Measurements from ENCODE around the gene FSTL4.

Gene FSTL4

GRCh38 chr5:133596049-133596448 lies 16.3 kb downstream of the FSTL4 start:
- H3K4me1 Mint-ChIP-seq (ENCODE audit: low read depth): no peaks in the 10 kb centered on the region

DNA sequence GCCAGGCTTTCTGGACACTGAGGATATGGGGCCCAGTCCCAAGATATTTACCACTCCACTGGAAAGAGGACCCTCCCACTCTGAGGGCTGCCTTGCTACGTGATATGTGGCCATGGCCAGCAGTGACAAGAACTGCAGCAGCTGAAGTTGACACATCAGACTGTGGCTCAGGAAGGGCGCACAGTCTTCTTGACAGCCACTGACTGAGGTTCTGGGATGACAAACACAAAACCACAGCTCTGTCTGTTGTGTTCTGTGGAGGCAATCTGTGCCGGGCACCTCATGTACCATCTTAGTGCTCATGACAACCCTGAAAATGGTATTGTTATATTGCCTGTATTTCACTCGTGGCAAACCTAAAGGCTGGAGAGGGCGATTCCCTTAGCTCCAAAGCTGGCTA lies 16.9 kb downstream of the FSTL4 start:
- no peaks in the 10 kb centered on the region for H3K9me3 Mint-ChIP-seq
- no peaks in the 10 kb centered on the region for H3K4me1 Mint-ChIP-seq (ENCODE audit: low read depth)
- H3K4me3 Mint-ChIP-seq: no peak overlapping the region
- H3K27ac Mint-ChIP-seq: no peak overlapping the region
- H3K27me3 Mint-ChIP-seq: peaks cover 9% of the 10 kb centered on the region
- DNase-seq: no peak
- no peaks in the 10 kb centered on the region for H3K36me3 Mint-ChIP-seq (ENCODE audit: low read depth)

More at GRCh38 chr5:133596049-133596448, 16.3 kb downstream of the FSTL4 start:
- Mint-ChIP-seq H3K4me3 (no peak overlapping the region), H3K27me3 (peaks cover 12% of the 10 kb centered on the region), H3K9me3 (no peaks in the 10 kb centered on the region), H3K27ac (no peak overlapping the region), H3K36me3 (ENCODE audit: low read depth) (no peaks in the 10 kb centered on the region)
- no peak for DNase-seq

GRCh38 chr5:133589286-133589685 lies 23.1 kb downstream of the FSTL4 start:
- H3K4me1 Mint-ChIP-seq (ENCODE audit: low read depth): no peaks in the 10 kb centered on the region
- H3K27ac Mint-ChIP-seq: no peak overlapping the region
- H3K36me3 Mint-ChIP-seq (ENCODE audit: low read depth): no peaks in the 10 kb centered on the region
- no peaks in the 10 kb centered on the region for H3K9me3 Mint-ChIP-seq
- H3K4me3 Mint-ChIP-seq: no peak overlapping the region
- no peaks in the 10 kb centered on the region for H3K27me3 Mint-ChIP-seq
- no peak for DNase-seq

DNA sequence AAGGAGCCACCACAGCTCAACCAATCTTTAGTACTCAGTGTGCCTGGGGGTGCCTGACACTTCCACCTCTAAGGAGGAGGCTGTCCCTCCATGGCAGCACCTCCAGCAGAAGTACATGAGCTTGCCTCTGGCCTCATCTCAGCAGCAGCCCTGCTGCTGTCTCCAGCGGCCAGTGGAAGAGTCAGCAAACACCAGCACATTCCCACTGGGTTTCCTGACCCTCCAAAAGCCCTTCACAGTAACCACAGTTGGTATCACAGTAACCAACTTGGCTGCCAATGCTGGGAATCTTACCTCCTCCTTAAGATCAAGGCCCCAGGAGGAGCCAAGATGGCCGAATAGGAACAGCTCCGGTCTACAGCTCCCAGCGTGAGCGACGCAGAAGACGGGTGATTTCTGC lies 29.4 kb downstream of the FSTL4 start:
- H3K9me3 Mint-ChIP-seq: no peaks in the 10 kb centered on the region
- no peak overlapping the region for H3K27ac Mint-ChIP-seq
- H3K36me3 Mint-ChIP-seq (ENCODE audit: low read depth): no peaks in the 10 kb centered on the region

DNA sequence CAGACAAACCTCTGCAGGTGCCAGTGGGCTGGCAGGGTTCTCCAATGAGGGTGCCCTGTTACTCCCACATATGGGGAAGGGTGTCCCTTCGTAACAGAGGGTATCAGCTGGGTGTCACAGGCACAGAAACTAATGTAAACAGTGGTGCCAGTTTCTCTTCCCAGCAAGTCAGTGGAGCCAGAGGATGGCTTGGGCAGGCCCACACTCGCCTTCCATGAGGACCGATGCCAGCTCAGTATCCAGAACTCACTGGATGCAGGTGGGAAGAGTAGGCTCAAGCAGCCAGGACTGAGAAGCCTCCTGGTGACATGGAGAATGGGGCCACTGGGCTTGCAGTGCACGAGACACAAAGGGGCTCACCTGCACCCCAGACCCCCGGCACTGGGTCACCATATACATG lies 30.4 kb downstream of the FSTL4 start:
- Mint-ChIP-seq H3K27ac (no peak overlapping the region), H3K36me3 (ENCODE audit: low read depth) (no peaks in the 10 kb centered on the region), H3K4me3 (no peak overlapping the region), H3K4me1 (ENCODE audit: low read depth) (no peaks in the 10 kb centered on the region), H3K27me3 (peaks cover 42% of the 10 kb centered on the region), H3K9me3 (no peaks in the 10 kb centered on the region)
- no peak for DNase-seq

More for the DNA sequence above, 29.4 kb downstream of the FSTL4 start:
- Mint-ChIP-seq H3K4me1 (ENCODE audit: low read depth) (no peaks in the 10 kb centered on the region), H3K4me3 (no peak overlapping the region), H3K27me3 (peaks cover 36% of the 10 kb centered on the region)
- no peak for DNase-seq

GRCh38 chr5:133581348-133581747 lies 31.0 kb downstream of the FSTL4 start:
- Mint-ChIP-seq H3K27me3 (peaks cover 42% of the 10 kb centered on the region), H3K27ac (no peak overlapping the region), H3K9me3 (no peaks in the 10 kb centered on the region), H3K4me3 (no peak overlapping the region), H3K4me1 (ENCODE audit: low read depth) (no peaks in the 10 kb centered on the region), H3K36me3 (ENCODE audit: low read depth) (no peaks in the 10 kb centered on the region)
- DNase-seq: no peak

- Mint-ChIP-seq H3K4me1 (ENCODE audit: low read depth) (no peaks in the 10 kb centered on the region), H3K27me3 (peaks cover 42% of the 10 kb centered on the region), H3K27ac (no peak overlapping the region), H3K36me3 (ENCODE audit: low read depth) (no peaks in the 10 kb centered on the region), H3K4me3 (no peak overlapping the region), H3K9me3 (no peaks in the 10 kb centered on the region)
- no peak for DNase-seq
These were observed 31.7 kb downstream of the FSTL4 start for GRCh38 chr5:133580618-133581017.

DNA sequence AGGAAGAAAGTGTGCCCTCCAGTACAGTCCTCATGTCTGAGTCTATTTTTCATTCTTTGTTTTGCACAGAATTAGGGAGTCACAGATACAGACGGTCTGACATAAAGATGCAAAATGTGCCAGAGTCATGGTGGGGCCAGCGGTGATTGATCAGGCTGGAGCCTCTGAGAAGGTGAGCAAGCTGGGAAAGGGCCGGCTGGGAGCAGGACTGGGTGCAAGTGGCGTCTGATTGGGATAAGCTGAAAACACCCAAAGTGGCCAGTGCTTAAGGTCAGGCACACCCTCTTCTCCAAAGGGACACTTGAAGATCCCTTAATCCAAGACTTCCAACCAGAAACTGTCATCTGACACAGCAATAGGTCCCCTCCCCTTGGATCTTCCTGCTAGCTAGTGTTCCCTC lies 32.6 kb downstream of the FSTL4 start:
- H3K4me3 Mint-ChIP-seq: no peak overlapping the region
- DNase-seq: no peak
- no peak overlapping the region for H3K27ac Mint-ChIP-seq
- H3K9me3 Mint-ChIP-seq: no peaks in the 10 kb centered on the region
- H3K36me3 Mint-ChIP-seq (ENCODE audit: low read depth): no peaks in the 10 kb centered on the region
- no peaks in the 10 kb centered on the region for H3K4me1 Mint-ChIP-seq (ENCODE audit: low read depth)
- H3K27me3 Mint-ChIP-seq: peaks cover 42% of the 10 kb centered on the region

- Mint-ChIP-seq H3K27ac (no peak overlapping the region), H3K4me3 (no peak overlapping the region), H3K4me1 (ENCODE audit: low read depth) (no peaks in the 10 kb centered on the region), H3K9me3 (peaks cover 2% of the 10 kb centered on the region), H3K27me3 (peaks cover 59% of the 10 kb centered on the region), H3K36me3 (ENCODE audit: low read depth) (no peaks in the 10 kb centered on the region)
- no peak for DNase-seq
These were observed 43.0 kb downstream of the FSTL4 start for GRCh38 chr5:133569347-133569746.

GRCh38 chr5:133565993-133566392 lies 46.3 kb downstream of the FSTL4 start:
- Mint-ChIP-seq H3K4me1 (ENCODE audit: low read depth) (no peaks in the 10 kb centered on the region), H3K27me3 (peaks cover 65% of the 10 kb centered on the region), H3K27ac (no peak overlapping the region), H3K4me3 (no peak overlapping the region), H3K9me3 (no peaks in the 10 kb centered on the region), H3K36me3 (ENCODE audit: low read depth) (no peaks in the 10 kb centered on the region)
- no peak for DNase-seq

GRCh38 chr5:133564921-133565565 lies 47.3 kb downstream of the FSTL4 start:
- Mint-ChIP-seq H3K36me3 (ENCODE audit: low read depth) (no peaks in the 10 kb centered on the region), H3K27me3 (peaks cover 59% of the 10 kb centered on the region), H3K9me3 (no peaks in the 10 kb centered on the region), H3K4me1 (ENCODE audit: low read depth) (no peaks in the 10 kb centered on the region), H3K4me3 (no peak overlapping the region), H3K27ac (no peak overlapping the region)
- no peak for DNase-seq

- peaks cover 61% of the 10 kb centered on the region for H3K27me3 Mint-ChIP-seq
- H3K36me3 Mint-ChIP-seq (ENCODE audit: low read depth): no peaks in the 10 kb centered on the region
- no peaks in the 10 kb centered on the region for H3K4me1 Mint-ChIP-seq (ENCODE audit: low read depth)
- H3K4me3 Mint-ChIP-seq: no peak overlapping the region
- H3K9me3 Mint-ChIP-seq: no peaks in the 10 kb centered on the region
- no peak for DNase-seq
- no peak overlapping the region for H3K27ac Mint-ChIP-seq
These were observed 49.8 kb downstream of the FSTL4 start for GRCh38 chr5:133562554-133562953.

DNA sequence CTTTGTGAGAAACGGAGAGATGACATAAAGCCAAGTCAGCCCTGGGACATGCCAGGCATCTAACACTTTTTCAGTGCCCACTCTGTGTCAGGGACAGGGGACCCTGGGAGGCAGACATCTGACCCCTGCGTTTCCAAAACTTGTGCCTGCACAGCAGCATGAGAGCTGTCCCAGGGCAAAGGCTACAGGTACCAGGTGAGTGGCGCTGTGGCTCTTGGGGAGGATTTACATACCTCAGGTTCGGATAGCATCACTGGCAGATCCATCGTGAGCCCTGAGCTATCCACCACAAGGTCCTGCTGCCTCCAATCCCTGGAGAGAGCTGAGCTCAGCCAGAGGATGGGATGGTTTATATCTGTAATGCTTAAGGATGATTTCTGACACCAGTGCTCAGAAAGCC lies 52.4 kb downstream of the FSTL4 start:
- DNase-seq: no peak
- Mint-ChIP-seq H3K27ac (no peak overlapping the region), H3K36me3 (ENCODE audit: low read depth) (no peaks in the 10 kb centered on the region), H3K4me1 (ENCODE audit: low read depth) (no peaks in the 10 kb centered on the region), H3K4me3 (no peak overlapping the region), H3K9me3 (no peaks in the 10 kb centered on the region), H3K27me3 (peaks cover 54% of the 10 kb centered on the region)

- Mint-ChIP-seq H3K4me1 (ENCODE audit: low read depth) (no peaks in the 10 kb centered on the region), H3K9me3 (no peaks in the 10 kb centered on the region), H3K4me3 (no peak overlapping the region), H3K27me3 (peaks cover 49% of the 10 kb centered on the region), H3K36me3 (ENCODE audit: low read depth) (no peaks in the 10 kb centered on the region), H3K27ac (no peak overlapping the region)
- no peak for DNase-seq
These were observed 55.8 kb downstream of the FSTL4 start for GRCh38 chr5:133556551-133556950.

DNA sequence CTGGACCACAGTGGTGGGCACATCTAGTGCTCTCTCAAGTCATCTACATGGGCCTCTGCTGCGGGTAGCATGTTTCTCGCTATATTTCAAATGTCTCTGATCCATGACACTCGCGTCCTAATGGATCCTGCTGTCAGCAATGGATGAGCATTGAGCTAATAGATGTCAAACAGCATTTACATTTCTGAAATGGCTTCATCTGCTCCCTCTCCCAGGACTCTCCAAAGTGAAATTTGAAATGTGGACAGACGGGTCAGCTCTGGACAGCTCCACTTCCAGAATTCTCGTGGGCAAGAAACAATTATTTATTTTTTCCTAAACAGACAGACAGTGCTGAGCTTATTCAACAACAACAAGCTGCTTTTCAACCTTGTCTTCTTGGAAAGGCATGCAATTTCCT lies 58.1 kb downstream of the FSTL4 start:
- H3K36me3 Mint-ChIP-seq (ENCODE audit: low read depth): no peaks in the 10 kb centered on the region
- H3K9me3 Mint-ChIP-seq: no peaks in the 10 kb centered on the region
- H3K27ac Mint-ChIP-seq: no peak overlapping the region
- H3K27me3 Mint-ChIP-seq: peaks cover 56% of the 10 kb centered on the region
- H3K4me3 Mint-ChIP-seq: no peak overlapping the region
- no peak for DNase-seq
- H3K4me1 Mint-ChIP-seq (ENCODE audit: low read depth): no peaks in the 10 kb centered on the region

All from activated T-cell treated with anti-CD3 and anti-CD28 coated beads, Interleukin-2, amount 50 U/mL, for 24 hours (primary cell).